CD4-positive, alpha-beta T cell treated with Interleukin-15 for 1 hour (primary cell): Measurements from ENCODE around the gene PPT1.

Source experiments
- DNase-seq: peaks from one replicate; pipeline ENCODE4 v3.0.0-alpha.2; 2020

Gene PPT1

GRCh38 chr1:40023379-40023944 is 73.6 kb downstream of the PPT1 start:
- DNase-seq, result no peak
